HL-60/S4 treated with retinoic acid at 250 ng/mL for 4 days and 3 days (cell line): ENCODE results near the gene TNRC6B.
"Not testable (repeated sequence)": the region's sequence is repeated elsewhere in the genome, so short reads cannot be mapped to it uniquely, and the experiment has no call there.

Experiments used
- in situ Hi-C: fragments of 300-500 bp; cut with MboI; formaldehyde crosslinking; loops from 2 replicates; pipeline ENCODE4 v1.7.0; 2022; ENCODE audit warnings: low sequenced_read_pairs

TNRC6B gene

DNA sequence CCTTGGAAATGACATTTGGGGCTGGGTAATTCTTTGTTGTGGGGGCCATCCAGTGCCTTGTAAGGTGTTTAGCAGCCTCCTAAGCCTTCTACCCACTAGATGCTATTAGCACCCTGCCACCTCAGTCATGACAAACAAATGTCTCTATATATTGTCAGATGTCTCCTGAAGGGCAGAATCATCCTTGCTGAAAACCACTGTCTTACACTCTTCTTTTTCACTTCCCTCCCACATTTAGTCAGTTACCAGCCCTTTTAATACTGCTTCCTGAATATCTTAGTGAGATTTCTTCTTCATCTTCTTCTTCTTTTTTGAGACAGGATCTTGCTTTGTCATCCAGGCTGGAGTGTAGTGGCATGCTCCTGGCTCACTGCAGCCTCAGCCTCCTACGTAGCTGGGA lies 33.1 kb downstream of the TNRC6B start:
- in situ Hi-C loops = no loop called here

DNA sequence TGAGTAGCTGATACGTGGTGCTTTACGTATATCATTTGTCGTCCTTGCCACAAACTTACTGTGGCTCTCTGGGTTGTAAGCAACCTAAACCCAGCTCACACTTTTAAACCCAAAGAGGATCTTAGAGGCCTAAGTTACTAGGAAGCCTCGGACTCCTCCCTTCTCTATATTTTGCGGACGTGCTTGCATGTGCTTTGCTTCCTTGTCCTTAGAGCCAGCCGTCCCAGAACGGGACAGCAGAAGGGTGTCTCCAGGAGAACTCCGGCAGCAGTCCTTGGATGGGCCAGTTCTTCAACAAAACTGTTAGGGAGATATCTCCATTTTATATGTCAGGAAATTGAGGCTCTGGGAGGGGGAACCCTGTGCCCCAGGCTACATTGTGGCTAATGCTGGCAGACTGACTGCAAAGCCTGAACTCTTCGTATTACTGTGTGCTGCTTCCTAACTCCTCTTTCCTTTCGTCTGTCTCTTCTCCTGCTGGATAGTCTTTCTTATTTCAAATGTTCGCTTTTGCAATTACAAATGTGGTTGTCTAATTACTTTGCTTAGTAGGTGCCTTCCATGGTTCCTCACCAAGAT lies 33.8 kb downstream of the TNRC6B start:
- in situ Hi-C loops = no loop called here

- in situ Hi-C loops = no loop called here
Observed at GRCh38 chr22:40212121-40212520, 34.4 kb downstream of the TNRC6B start.

GRCh38 chr22:40213478-40213877 lies 35.8 kb downstream of the TNRC6B start:
- in situ Hi-C loops = no loop called here

- in situ Hi-C loops = no loop called here
Observed at GRCh38 chr22:40215266-40215665, 37.5 kb downstream of the TNRC6B start.

DNA sequence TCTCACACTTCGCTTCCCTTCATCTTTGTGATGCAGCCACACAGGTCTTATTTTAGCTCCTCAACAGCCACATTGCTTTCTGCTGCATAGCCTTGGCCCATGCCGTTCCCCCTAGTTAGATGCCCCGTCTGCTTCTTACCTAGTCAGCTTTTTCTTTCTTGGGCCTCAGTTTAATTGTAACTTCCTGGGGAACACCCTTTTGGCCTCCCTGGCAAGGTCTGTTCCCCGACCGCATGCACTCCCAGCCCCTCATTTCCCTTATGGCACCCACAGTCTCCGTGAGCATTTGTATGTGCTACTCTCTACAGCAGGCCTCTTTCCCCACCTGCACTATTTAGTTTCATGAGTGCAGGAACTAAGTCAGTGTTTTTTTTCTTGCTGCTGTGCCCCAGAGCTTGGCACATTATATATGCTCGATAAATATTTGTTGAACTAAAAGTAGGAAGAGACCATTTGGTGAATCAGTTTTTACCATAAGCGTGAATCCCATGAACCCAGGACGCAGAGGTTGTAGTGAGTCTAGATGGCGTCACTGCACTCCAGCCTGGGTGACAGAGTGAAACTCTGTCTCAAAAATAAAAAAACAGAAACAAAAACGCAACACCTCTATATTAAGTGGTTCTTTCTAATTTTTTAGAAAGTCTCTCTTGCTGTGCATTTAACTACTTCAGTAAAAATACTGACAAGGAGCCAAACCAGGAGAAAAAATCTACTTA lies 38.5 kb downstream of the TNRC6B start:
- in situ Hi-C loops = no loop called here

- in situ Hi-C loops = no loop called here
Observed at GRCh38 chr22:40218152-40218551, 40.4 kb downstream of the TNRC6B start.

GRCh38 chr22:40218723-40219294 lies 41.1 kb downstream of the TNRC6B start:
- in situ Hi-C loops = no loop called here

GRCh38 chr22:40220316-40221054 lies 42.8 kb downstream of the TNRC6B start:
- in situ Hi-C loops = no loop called here

DNA sequence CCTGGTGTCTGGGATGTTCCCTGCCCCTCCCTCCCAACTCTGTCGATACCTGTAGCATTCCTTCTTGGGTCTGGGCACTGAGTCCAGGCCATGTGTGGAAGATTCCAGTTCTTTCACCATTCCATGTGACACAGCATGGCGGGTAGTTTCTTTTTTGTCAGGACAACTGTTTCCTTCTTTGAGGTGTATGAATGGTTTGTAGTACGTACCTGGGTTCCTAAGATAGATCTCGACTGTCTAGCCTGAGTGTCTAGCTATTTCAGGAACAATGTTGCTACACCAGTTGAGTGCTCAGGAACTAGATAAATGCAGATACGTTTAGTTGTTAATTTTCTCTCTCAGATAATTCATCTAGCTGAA lies 43.3 kb downstream of the TNRC6B start:
- in situ Hi-C loops = no loop called here

- in situ Hi-C loops = not testable (repeated sequence)
Observed at GRCh38 chr22:40222979-40223378, 45.3 kb downstream of the TNRC6B start.

DNA sequence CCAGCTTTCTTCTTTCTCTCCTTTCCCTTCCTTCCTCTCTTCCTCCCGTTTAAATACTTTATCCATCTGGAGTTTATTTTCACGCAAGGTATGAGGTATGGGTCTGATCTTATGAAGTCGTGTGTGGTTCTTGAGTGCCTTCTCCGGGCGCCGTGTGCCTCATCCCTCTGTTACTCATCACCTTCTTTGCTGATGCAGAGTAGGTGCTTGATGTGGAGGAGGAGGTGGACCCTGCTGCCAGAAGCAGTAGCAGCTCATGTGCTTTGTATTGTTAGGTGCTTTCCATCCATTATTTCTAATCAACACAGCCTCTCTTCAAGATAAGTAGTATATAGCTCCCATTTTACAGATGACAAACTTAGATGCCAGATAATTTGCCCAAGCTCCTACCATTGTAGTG lies 47.0 kb downstream of the TNRC6B start:
- in situ Hi-C loops = no loop called here

GRCh38 chr22:40226620-40227019 lies 48.9 kb downstream of the TNRC6B start:
- in situ Hi-C loops = no loop called here

DNA sequence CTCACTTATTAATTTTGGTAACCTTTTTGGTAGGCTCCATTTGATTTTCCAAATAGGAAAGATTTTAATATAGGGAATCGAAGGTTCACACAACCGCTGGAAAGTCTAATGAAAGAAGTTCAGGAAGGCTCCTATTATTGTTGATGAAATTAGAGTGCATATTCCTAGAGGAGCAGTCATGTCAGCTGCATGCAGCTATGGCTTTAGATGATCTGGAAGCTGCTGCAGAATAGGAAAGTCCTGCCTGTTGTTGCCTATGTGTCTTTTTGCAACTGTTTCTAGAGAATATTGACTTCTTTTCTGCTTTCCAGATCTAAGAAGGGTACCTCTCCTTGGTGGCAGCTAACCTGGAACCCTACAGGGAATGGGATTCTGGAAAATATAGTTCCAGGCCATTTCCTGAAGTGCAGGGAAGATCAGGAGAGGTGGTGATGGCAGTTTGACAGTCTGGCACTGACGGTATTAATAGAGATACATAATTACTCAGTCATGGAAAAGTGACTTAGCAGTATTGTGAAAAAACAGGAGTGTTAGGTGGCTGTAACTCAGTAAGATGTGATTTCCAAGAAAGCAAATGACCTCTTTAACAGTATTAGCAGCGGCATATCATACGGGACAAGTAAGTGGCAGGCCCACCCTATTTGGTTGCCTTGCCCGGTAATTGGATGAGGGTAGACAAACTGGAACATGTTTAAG lies 54.0 kb downstream of the TNRC6B start:
- in situ Hi-C loops = no loop called here

DNA sequence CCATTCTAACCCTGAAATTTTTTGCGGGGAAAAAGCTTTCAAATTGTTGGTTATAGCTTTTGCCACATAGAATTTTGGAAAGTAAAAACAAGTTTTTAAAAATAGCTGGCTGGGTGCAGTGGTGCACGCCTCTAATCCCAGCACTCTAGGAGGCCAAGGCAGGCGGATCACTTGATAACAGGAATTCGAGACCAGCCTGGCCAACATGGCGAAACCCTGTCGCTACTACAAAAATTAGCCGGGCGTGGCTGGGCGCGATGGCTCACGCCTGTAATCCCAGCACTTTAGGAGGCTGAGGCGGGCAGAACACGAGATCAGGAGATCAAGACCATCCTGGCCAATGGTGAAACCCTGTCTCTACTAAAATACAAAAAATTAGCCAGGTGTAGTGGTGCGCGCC lies 54.9 kb downstream of the TNRC6B start:
- in situ Hi-C loops = no loop called here

- in situ Hi-C loops = no loop called here
Observed at GRCh38 chr22:40233886-40234285, 56.2 kb downstream of the TNRC6B start.

DNA sequence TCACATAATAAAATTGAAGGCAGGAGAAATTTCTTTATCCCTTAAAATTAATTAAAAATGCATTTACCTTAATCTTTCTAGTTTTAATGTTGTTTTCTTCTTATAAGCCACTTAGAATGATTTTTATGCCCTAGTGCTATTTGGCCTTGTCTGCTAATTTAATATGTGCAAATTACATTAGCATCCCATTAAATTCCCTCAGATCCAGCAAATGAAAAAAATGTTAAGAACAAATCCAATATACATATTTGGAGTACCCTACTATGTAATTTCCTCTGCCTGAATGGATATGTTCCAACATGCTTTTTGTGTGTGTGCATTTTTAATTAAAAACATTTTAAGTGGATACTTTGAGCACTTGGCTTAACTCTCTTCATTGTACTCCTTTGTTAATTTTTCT lies 56.9 kb downstream of the TNRC6B start:
- in situ Hi-C loops = no loop called here

DNA sequence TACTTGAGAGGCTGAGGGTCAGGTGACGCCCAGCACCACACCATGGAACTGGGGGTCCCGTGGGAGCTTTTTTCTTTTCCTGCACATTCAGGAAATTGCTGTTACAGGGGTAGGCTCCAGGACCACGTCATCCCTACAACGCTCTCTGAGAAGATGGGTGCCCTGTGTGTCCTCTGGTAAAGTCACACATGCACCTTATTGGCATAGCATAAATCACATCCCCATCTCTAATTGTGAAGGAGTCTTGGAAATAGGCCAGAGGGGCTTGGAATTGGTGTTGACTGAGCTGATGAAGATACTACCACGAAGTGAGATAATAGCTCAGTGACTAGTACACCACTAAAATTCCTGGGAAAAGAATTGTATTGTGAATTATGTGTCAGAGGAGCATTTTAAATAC lies 57.6 kb downstream of the TNRC6B start:
- in situ Hi-C loops = no loop called here

DNA sequence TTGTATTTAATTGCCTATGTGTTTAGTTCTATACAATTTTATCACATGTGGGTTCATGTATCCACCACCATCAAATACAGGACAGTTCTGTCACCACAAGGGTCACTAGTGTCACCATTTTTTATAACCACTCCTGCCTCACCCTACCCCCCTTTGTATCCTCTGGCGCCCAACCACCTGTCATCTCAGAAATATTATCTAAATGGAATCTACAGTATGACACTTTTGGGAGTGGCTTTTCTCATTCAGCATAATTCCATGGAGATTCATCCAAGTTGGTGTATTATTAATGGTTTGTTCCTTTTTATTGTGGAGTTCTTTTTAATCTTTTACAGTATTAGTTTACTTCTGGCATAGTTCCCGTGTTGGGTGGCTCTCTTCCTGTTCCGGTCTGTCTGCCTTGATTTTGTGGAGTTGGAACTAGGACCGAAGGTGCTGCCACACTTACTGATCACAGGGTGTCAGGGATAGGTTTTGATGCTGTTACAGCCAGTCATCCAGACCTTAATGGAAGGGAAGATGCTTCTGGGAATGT lies 58.5 kb downstream of the TNRC6B start:
- in situ Hi-C loops = no loop called here

DNA sequence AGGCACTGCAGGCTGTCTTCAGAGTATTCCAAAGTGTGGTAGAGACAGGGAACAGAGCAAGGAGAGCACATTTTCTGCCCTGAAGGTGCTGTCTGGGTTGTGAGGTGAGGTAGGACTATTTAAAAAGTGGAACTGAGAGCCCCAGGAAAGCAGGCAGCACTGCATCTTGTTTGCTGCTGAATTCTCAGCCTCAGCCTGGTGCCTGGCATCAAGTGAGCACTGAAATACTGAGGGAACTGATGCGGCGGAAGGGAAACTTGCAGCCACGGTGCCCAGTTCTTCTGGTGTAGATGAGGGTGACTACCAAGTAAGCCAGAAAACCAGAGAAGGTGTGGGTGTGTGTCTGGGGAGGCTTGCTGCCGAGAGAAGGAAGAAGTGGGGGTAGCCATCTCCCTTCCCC lies 59.5 kb downstream of the TNRC6B start:
- in situ Hi-C loops = no loop called here

- in situ Hi-C loops = no loop called here
Observed at GRCh38 chr22:40237788-40238424, 60.2 kb downstream of the TNRC6B start.
